LNCaP clone FGC (cell line): ENCODE data around the gene RPS19.

Experiments
- DNase-seq: peaks from one replicate; pipeline ENCODE4 v3.0.0-alpha.2; 2011; ENCODE audit warnings: low read depth
- H3K4me3 ChIP-seq: 2 replicates; pipeline ENCODE4 v1.5.1; 2011; ENCODE audit warnings: mild to moderate bottlenecking, low read depth, low read length, control low read depth
- TF ChIP-seq, protein P1 (sequence below): IDR thresholded peaks from 2 replicates; pipeline ENCODE4 v1.5.1; 2012; ENCODE audit warnings: mild to moderate bottlenecking; ENCODE audit not compliant: control insufficient read depth, insufficient read depth; ENCODE audit errors: extremely low read depth

RPS19 gene

DNA sequence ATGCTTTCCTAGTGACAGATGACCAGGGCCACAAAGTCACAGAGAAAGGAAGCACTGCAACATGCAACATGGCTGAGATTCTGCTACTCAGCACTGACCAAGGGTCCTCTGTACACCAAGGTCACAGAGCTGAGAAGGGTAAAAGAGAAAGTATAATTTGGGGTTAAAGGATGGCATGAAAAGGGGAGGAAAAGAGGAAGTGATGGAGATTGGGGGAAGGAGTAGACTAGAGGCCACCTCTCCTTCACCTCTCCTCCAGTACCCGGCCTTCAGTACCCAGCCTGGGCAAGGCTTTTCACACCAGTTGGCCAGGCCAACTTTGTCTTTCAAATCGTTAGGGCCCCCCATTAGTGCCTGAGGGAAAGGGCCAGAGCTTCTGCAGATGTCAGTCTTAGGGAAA lies 6.3 kb upstream of the RPS19 start:
- no peak for DNase-seq
- no peak overlapping the region for H3K4me3 ChIP-seq
- TF ChIP-seq, protein P1, sequence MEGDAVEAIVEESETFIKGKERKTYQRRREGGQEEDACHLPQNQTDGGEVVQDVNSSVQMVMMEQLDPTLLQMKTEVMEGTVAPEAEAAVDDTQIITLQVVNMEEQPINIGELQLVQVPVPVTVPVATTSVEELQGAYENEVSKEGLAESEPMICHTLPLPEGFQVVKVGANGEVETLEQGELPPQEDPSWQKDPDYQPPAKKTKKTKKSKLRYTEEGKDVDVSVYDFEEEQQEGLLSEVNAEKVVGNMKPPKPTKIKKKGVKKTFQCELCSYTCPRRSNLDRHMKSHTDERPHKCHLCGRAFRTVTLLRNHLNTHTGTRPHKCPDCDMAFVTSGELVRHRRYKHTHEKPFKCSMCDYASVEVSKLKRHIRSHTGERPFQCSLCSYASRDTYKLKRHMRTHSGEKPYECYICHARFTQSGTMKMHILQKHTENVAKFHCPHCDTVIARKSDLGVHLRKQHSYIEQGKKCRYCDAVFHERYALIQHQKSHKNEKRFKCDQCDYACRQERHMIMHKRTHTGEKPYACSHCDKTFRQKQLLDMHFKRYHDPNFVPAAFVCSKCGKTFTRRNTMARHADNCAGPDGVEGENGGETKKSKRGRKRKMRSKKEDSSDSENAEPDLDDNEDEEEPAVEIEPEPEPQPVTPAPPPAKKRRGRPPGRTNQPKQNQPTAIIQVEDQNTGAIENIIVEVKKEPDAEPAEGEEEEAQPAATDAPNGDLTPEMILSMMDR = no peak

DNA sequence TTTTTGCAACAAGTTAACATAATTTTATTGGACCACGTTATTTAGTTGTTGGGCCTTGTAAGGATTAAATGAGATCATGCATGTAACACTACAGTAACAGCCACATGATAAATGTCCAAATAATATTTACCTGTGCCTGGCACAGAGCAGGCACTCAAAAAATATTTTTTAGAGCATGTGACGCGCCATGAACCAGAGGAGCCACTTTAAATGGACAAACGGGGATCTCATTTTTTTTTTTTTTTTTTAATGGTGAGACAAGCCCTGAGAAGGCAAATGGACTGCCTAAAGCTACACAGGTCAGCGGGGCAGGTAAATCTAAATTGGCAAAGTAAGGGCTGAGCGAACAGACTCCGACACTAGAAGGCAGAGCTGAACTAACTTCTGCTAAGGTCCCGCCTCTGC lies 840 bp upstream of the RPS19 start:
- peak overlapping the region; percentile 7 for H3K4me3 ChIP-seq
- no peak for DNase-seq
- TF ChIP-seq, protein P1 = 0 out of 2 replicates have a peak, but pooled peaks have one; percentile 26

DNA sequence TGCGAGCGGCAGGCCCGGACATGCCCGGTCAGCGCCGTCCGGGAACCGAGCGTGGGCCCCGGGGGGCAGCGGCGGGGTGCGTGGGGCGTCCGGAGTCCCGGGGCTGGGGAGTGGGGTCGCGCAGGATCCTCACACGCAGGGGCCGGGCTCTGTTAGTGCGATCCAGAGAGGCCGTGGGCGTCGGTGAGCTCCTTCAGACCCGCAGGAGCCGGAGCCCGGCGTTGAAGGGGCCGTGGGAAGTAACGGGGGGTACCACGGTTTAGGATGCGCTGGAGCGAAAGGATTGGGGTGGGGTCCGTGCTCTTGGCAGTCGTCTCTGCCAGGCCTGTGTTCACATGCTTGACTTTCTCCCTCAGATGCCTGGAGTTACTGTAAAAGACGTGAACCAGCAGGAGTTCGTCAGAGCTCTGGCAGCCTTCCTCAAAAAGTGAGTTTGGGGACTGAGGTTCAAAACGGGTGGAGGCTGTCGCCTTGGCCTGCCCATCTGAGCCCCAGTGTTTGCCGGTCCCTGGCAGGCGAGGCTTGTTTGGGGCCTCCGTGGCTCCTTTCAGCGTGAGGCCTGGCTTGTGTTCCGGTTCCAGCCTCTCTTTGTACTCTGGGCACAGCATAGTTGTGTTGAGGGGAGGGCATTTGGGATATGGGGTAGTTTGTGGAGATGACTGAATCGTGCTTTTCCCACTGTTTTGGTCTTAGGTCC lies 512 bp downstream of the RPS19 start:
- peak overlapping the region; percentile 92 for H3K4me3 ChIP-seq
- TF ChIP-seq, protein P1 = no peak
- no peak for DNase-seq

- H3K4me3 ChIP-seq = peak overlapping the region; percentile 92
- TF ChIP-seq, protein P1 = no peak
- DNase-seq = no peak
Measured at GRCh38 chr19:41861116-41861768, 1.2 kb downstream of the RPS19 start.

- peak overlapping the region; percentile 92 for H3K4me3 ChIP-seq
- no peak for DNase-seq
- TF ChIP-seq, protein P1 = no peak
Measured at GRCh38 chr19:41861846-41862245, 1.8 kb downstream of the RPS19 start.

DNA sequence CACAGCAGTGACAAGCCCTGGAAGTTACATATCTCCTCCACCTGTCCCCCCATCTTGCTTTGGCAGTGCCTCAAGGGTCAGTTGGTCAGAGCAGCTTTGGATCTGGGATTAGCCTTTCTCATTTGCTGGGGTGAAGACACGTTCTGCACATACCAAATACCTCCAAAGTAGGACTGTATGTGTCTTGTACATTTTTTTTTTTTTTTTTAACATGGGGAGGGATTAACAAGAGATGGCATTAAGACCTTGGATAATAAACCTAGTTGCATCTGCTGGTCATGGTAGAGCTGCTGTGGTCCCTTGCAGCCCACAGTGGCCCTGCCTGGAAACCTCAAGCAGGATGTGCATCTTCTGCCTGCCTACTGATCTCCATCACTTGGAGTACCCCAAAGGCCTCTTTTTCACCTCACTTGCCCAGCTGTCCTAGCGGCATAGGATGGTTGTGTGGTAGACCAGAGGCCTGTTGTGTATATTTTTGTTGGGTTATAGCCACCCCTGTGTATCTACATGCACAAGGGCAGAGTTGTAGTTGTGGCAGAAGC lies 2.5 kb downstream of the RPS19 start:
- TF ChIP-seq, protein P1 = no peak
- DNase-seq = no peak
- no peak overlapping the region for H3K4me3 ChIP-seq
